Activated T-cell treated with anti-CD3 and anti-CD28 coated beads for 1 hour (primary cell): ENCODE results near the gene CTNNA3.

Experiments
- DNase-seq: peaks from one replicate; pipeline ENCODE4 v3.0.0-alpha.2; 2020; ENCODE audit warnings: low read depth

The CTNNA3 gene

DNA sequence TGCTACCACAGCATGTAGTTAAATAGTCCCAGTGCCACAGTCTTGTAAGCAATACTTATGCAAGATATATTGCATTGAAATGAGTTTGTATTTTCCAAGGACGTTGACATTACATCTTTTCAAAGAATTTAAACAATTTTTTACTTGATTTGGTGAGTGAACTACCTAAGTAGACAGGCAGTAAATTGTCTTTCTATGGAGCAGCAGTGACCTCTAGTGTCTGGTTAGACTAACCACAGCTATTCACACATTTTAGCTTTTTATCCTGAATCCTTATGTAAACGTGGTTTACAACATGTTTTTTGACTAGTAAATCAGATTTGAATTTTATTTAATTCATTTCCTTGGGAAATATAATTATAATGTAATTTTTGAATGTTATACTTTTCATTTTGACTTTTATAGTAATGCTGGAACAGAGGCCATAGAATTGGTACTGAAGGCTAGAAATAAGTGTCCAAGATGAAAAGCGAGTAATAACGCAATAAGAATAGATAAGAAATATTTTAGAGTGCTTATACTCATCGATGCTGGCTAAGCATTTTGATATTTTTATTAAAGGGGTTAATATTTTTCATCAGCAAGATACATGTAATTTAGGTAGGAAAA, 764.6 kb downstream of the CTNNA3 start:
- no peak for DNase-seq

DNA sequence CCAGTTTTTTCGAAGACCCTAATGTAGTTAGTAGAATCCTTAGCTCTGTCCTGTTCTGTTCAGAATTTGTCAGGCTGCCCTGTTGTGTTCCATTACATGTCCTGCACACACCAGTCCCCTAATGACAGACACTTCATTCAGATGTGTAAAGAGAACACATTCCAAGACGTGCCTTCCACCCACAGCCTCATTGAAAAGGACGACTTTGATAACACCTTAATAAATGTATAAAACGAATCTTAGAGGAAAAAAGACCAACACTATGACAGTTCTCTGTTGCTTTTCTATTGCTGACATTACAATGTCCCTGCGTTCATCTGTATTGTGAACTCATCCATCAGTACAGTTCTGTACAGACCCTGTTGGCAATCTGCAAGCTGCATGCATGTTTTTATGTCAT, 766.6 kb downstream of the CTNNA3 start:
- DNase-seq: no peak

DNA sequence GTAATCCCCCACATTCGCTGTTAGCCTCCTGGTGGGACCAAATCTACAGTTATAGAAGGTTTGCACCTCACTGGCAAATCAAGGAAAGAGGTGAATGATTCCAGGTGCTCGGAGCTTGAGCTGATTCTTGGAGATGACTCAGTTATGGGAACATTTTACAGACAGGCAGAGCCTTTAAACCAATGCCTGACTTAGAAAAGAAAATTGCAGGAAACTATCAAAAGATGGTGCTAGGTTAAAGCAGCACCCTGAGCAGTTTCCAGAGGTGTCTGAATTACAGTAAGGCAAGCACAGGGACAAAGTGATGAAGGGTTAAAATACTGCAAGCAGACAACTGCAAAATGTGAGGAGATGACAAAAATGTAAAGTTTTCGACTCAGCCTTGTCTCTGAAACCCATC, 767.2 kb downstream of the CTNNA3 start:
- no peak for DNase-seq

DNA sequence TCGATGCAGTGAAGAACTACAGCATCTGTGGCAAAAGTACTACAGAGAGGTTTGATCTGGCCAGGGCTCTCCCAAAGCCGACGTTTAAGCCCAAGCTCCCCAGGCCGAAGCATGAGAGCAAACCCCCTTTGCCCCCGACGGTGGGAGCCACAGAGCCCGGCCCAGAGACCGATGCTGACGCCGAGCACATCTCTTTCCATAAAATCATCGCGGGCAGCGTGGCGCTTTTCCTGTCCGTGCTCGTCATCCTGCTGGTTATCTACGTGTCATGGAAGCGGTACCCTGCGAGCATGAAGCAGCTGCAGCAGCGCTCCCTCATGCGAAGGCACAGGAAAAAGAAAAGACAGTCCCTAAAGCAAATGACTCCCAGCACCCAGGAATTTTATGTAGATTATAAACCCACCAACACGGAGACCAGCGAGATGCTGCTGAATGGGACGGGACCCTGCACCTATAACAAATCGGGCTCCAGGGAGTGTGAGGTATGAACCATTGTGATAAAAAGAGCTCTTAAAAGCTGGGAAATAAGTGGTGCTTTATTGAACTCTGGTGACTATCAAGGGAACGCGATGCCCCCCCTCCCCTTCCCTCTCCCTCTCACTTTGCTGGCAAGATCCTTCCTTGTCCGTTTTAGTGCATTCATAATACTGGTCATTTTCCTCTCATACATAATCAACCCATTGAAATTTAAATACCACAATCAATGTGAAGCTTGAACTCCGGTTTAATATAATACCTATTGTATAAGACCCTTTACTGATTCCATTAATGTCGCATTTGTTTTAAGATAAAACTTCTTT, 767.8 kb downstream of the CTNNA3 start:
- DNase-seq: no peak

DNA sequence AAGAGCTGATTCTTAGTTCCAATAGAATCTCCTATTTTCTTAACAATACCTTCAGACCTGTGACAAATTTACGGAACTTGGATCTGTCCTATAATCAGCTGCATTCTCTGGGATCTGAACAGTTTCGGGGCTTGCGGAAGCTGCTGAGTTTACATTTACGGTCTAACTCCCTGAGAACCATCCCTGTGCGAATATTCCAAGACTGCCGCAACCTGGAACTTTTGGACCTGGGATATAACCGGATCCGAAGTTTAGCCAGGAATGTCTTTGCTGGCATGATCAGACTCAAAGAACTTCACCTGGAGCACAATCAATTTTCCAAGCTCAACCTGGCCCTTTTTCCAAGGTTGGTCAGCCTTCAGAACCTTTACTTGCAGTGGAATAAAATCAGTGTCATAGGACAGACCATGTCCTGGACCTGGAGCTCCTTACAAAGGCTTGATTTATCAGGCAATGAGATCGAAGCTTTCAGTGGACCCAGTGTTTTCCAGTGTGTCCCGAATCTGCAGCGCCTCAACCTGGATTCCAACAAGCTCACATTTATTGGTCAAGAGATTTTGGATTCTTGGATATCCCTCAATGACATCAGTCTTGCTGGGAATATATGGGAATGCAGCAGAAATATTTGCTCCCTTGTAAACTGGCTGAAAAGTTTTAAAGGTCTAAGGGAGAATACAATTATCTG, 768.6 kb downstream of the CTNNA3 start:
- DNase-seq: no peak

DNA sequence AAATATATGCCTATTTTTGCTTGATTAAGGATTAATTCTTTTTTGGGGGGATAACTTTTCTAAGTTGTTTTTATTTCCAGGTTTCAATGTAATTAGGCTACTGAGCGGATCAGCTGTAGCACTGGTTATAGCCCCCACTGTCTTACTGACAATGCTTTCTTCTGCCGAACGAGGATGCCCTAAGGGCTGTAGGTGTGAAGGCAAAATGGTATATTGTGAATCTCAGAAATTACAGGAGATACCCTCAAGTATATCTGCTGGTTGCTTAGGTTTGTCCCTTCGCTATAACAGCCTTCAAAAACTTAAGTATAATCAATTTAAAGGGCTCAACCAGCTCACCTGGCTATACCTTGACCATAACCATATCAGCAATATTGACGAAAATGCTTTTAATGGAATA, 769.2 kb downstream of the CTNNA3 start:
- DNase-seq: no peak

DNA sequence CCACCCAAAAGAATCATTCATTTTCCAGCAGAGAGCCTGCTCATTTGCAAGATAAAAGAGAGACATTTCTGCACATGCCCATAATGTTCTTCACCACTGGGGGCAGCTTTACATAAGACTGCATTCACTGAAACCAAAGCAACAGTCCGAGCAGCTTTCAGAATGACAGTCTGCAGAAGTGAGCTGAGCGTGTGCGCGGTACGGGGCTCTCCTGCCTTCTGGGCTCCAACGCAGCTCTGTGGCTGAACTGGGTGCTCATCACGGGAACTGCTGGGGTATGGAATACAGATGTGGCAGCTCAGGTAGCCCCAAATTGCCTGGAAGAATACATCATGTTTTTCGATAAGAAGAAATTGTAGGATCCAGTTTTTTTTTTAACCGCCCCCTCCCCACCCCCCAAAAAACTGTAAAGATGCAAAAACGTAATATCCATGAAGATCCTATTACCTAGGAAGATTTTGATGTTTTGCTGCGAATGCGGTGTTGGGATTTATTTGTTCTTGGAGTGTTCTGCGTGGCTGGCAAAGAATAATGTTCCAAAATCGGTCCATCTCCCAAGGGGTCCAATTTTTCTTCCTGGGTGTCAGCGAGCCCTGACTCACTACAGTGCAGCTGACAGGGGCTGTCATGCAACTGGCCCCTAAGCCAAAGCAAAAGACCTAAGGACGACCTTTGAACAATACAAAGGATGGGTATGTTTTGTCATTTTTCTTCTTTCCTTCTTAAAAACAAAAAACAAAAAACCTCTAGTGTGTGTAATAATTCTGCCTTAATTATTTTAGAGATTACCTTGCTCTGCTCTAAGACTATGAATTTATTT, 769.9 kb downstream of the CTNNA3 start, which contains the start of gene LRRTM3:
LRRTM3 (plus strand) TSS at position 141 of the 820 bp plus-strand sequence.
- no peak for DNase-seq

DNA sequence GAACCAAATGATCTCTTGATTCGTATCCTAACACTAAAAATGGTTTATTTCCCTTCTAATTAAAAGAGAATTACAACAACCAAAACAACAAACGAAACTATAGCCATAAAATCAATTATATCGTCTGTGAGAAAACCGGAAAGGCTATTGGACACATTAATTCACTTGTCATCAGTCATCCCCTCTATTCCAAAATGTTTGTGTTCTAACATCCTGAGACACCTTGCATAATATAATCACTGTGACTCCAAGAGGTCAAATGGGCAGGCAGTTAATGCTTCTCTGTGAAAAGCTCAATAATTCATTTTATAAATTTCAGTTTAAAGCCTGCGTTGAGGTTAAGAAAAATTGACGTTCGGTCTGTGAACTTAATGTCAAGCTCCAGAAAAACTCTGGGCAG, 770.6 kb downstream of the CTNNA3 start:
- no peak for DNase-seq

DNA sequence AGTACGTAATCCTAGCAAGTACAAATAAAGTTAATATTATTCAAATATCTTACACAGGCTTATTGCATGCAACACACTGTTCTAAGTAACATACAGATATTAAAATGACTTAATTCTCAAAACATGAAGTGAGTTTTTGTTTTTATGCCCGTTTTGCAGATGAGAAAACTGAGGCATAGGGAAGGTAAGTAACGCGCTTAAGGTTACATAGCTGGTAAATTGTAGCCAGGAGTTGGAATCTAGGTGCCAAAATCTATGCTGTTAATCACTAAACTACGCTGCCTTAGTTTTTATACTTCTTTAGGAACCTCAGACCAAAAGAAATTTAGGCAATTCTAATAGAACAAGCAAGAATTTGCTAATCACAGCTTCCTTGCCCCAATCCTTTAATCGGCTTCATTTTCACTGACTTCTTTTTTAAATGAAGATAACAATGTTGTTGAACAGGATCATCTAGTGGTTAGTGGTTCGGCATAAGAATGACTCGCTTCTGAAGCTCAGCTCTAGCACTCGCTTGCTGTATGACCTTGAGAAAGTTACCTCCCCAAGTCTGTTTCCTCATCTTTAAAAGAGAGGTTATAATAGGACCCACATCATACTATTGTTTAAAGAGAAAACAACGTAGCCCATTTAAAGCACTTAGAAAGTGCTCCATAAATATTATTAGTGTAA, 771.2 kb downstream of the CTNNA3 start:
- DNase-seq: no peak

DNA sequence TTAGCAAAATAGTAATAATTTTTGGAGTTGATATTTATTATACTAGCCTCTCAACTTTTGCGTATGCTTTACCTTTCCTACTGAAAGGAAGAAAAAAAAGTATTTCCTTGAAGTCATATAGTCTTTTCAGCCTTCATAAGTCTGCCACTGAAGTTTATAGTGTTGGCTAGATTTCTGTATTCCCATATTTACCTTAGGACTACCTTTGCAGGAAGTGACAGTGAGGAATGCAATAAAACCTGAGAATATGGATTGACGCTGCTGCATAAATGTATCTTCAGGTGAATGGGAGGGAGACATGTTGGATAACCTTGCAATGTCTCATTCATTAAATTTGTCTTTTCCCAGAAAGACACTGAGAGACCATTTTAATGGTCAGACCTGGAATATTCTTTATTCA, 776.7 kb downstream of the CTNNA3 start:
- no peak for DNase-seq

DNA sequence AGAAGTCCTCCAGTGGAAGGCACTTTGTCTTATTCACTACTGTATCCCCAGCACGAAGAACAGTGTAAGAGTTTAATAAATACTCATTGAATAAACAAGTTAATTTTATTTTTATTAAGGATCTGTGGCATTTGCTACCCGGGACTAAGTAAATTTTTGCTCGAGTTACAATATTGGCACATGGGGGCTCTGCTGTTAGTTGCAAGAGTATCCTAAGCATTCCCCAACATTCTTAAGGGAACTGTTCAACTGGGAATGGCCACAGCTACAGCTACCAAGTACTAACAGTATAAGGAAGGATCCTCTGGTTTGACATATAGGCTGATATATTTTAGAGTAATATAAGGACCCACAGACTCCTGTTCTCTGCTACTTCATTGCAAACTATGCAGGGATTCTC, 778.9 kb downstream of the CTNNA3 start:
- no peak for DNase-seq

DNA sequence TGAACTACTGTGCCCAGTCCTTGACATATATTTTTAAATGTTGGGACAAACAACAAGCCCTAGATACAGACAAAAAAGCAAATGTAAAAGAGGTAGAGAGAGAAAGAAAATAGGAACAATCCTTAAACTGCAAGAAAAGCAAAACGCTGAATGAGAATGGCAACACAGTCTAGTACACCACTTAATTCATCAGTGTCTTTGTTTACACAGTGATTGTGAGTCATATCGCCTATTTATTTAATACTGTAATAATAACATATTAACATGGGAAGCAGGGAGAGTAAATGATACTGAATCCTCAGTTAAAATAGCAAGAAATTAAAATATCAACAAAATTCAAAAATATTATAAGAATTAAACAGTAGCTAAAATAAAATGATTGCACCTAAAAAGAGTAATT, 780.0 kb downstream of the CTNNA3 start:
- no peak for DNase-seq

DNA sequence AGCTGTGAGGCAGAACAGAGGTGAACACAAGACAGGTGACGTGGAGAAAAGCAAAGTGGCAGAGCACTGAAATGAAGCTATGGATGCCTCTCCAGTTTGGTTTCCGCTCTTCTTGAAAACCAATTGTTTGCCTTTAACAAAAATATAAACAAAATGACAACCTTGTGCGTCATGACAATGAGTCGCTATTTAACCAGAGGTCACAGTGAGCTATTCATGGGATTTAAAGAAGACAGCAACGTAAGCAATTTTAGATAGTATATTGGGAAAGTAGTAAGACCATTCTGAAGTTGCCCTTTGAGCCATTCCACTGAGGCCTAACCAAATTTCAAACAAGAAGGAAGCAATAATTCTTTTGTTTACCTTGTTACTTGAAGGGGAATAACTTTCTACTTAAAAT, 785.3 kb downstream of the CTNNA3 start:
- DNase-seq: no peak

DNA sequence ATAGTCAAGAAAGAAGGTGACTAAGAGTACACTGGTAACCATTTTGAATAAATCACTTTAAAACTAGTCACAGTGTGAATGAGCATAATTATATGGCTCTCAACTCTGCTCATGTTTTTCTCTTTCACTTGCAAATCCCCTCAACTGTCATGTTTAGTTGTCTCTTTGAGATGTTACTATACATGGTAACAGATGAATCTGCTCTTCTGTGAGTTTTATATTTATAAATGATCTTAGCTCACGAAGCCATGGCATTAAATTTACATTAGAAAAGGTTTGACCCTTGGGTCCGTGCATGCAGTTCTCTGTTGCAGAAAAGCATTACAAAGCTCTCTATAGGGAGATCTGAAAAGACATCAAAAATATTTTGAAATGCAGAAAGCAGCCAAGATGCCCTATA, 803.1 kb downstream of the CTNNA3 start:
- DNase-seq: no peak

DNA sequence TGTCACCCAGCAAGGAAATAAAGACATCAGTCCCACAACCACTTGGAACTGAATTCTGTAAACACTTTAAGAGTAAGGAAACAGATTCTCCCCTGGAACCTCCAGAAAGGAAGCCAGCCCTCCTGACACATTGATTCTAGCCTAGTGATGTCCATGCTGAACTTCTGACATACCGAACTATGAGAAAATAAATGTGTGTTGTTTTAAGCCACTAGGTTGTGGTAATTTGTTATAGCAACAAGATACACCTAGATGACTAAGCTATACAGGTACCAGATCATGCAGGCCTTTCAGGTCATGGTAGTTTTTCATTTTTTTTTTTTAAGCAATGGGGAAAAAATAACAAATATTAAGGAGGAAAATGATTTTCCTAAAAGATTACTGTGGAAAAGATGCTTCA, 807.8 kb downstream of the CTNNA3 start:
- DNase-seq: no peak

DNA sequence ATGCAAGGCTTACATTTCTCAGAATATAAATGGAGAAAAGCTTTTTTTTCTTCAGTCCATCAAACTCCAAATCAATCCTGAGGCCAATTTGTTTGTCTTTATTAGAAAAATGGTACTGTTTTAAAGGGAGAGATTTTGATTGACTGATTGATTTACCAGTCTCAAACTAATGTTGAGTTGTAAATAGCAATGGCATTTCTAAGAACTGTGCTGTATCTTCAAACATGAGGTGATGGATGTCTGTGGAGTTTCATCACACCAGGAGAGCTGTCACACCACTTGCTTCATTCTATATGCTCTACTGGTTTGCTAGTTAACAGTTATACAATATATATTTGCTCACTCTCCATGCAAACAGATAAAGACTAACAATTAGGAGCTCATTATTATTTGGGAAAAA, 809.1 kb downstream of the CTNNA3 start:
- no peak for DNase-seq

DNA sequence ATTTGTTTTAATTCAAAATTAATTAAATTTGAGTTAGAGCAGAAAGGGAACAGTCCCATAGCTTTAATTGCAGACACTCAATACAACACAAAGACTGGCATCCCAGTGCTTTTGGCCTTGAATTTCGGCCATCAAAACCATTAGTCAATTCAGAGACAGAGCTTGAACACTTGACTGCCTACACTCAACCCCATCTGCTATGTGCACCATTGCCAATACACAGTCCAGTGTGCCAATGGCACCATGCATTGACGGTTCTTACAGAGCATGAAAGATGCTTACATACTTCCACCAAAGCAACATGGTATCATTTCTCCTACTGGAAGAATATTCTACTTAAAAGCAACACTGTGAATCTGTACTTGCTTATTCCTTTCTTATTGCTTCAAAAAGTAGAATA, 813.7 kb downstream of the CTNNA3 start:
- DNase-seq: no peak

DNA sequence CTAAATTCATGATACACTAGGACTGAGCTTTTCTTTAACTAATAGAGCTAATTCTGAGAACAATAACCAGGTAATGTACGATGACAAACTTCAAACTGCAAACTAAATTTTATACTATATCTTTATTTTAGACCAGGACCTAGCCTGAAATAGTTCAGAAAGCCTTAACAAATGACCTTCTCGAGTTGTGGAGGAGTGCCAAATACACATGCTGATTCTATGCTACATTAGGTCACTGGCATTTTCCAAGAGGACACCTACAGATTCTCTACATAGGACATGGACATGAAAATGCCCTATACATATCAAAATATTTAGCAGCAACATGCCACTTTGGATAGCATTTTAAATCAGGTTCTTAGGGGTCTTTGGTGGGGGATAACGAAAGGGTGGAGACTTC, 814.2 kb downstream of the CTNNA3 start:
- no peak for DNase-seq

DNA sequence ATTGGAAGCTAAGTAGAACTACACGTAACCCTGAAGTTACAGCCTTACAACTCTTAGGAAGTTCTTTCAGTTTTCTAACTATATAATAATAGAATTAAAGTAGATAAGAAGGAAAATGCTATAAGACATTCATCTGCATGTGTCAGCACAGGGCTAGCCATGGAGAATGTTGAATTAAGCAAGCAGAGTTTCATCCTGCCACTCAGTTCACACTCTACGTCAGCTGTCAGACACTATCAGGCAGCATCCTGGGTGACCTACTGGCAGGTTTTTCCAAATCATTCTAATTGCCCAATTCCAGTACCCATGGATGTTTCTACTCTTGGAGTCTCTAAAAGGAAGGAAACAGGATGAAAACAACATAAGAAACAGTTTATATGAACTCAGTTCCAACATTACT, 815.2 kb downstream of the CTNNA3 start:
- DNase-seq: no peak

DNA sequence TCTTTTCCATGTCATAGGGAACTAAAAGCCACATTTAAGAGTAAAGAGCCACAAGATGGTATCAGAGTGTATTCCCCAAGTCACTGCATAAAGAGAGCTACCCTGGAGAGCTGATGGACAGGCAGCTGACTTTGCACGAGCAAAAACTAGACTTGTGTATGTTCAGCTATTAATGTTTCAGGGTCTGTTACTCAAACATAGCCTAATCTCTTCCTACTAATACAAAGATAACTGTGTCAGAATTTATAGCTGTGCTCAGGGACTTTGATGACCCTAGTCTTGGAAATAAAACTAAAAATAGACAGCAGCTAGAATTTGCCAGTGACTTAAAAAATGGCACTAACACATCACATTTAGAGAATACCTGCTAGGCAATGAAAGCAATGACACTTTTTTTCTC, 815.7 kb downstream of the CTNNA3 start:
- no peak for DNase-seq

DNA sequence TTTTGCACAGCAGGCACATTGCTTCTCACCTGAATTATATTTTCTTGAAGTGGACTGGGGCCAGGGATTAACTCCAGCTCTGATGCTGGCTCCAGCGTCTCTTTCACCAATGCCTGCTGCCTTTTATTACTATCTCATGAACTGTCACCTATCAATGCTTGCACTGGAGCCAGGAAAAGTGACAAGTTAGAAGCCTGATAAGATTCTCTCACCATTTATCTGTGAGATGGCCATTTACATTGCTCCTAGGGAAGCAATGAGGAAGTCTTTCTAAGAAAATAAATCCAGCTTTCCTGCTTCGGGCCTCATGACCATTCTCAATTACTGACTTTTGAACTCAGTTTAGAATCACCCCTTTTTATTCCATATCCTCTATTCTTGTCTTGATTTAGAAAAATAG, 818.6 kb downstream of the CTNNA3 start:
- DNase-seq: no peak

DNA sequence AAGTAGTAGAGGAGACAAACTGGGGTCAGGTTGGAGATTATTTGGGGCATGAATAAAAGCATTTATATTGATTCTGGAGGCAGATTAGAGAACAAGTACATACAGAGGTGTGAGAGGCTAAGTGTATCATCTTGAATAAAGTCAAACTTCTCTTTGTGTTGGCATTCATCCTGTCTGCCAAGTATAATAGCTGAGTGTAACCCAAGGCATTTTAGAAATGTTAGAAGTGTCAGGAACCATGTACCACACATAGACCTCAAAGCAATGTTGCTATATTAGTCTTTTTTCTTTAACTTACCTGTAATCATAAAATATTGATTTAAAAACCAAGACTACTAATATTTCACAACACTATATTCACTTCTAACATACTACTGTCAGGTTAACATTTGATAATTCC, 826.4 kb downstream of the CTNNA3 start:
- DNase-seq: no peak
